ENCODE measurements around the gene FMNL3. TPM values are rescaled to one million over a fixed set of nuclear protein-coding genes. Genes with fewer than 3 reads are reported as not detected.

Gene FMNL3
- total and polyA plus RNA-seq, 2 of the 8 experiments (the other 6 are each of a cell fraction or from before 2014, with no cell fraction given) = 8.6 to 29.0 TPM

DNA sequence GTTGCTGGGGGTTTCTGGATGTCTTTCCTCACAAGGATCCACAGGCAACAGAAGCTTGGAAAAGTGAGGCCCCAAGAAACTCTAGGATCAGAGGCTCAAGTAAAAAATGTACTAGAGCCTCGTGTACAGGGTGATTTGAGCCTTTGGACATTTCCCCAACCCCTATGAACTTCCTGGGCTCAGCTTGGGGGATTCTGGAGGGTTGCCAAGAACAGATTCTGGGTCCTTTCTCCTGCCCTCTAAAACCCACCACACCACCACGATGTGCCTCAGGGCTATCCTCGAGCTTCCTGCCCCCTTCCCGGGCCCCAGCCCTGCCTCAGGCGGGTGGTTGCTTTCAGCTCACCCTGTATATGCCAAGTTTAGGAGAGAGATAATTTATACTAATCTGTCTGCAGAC, 102.3 kb downstream of the FMNL3 start:
- Histone ChIP-seq H2AFZ (ENCODE audit: low read length) (no peak overlapping the region), H3K79me1 (ENCODE audit: low read depth, low read length) (no peaks in the 10 kb centered on the region), H2BK5ac (ENCODE audit: low read depth, low read length) (no peak overlapping the region), H4K8ac (ENCODE audit: extremely low read depth, insufficient read depth, low read length) (no peak overlapping the region), H3K27ac (ENCODE audit: low read depth, low read length) (no peak overlapping the region), H4K91ac (replicated peaks; ENCODE audit: insufficient read length, low read length) (no peak overlapping the region), H3K9ac (replicated peaks in 1 of 4; ENCODE audit: extremely low read depth in 1 of 4, low read depth in 3 of 4, low read length in 3 of 4) (no peak overlapping the region), H3K4ac (replicated peaks; ENCODE audit: insufficient read length, low read depth, low read length) (no peak overlapping the region), H2BK15ac (ENCODE audit: low read length) (no peak overlapping the region), H2BK12ac (ENCODE audit: low read depth, low read length) (no peak overlapping the region), H3K4me1 (replicated peaks in 1 of 4; ENCODE audit: control insufficient read depth in 3 of 4, insufficient read depth in 4 of 4, low read length in 3 of 4) (no peaks in the 10 kb centered on the region), H3K4me3 (ENCODE audit: extremely low read depth in 1 of 4, insufficient read depth in 2 of 4, low read depth in 3 of 4, low read length in 4 of 4) (no peak overlapping the region), H3K36me3 (ENCODE audit: control insufficient read depth in 2 of 4, insufficient read depth in 4 of 4, low read length in 3 of 4) (no peaks in the 10 kb centered on the region), H3K4me2 (ENCODE audit: insufficient read depth in 1 of 2, low read depth in 2 of 2, low read length in 2 of 2) (no peak overlapping the region), H3K23me2 (ENCODE audit: low read depth, low read length) (no peaks in the 10 kb centered on the region), H4K5ac (ENCODE audit: insufficient read length, low read depth, low read length) (no peak overlapping the region), H3K18ac (ENCODE audit: extremely low read depth, low read length) (no peak overlapping the region), H3K56ac (replicated peaks; ENCODE audit: insufficient read length, low read depth, low read length) (no peak overlapping the region), H3K9me3 (ENCODE audit: insufficient read depth in 2 of 2, low read depth in 1 of 2, low read length in 1 of 2) (no peaks in the 10 kb centered on the region), H3K27me3 (replicated peaks in 1 of 4; ENCODE audit: control insufficient read depth in 3 of 4, extremely low read depth in 1 of 4, insufficient read depth in 3 of 4, low read length in 3 of 4) (peaks cover 0 to 4% (median 0%) of the 10 kb centered on the region in 4 experiments; a peak in 3 of 7 replicates), H3K14ac (ENCODE audit: insufficient read length) (no peak overlapping the region), H3K23ac (ENCODE audit: insufficient read length) (no peak overlapping the region), H4K20me1 (replicated peaks in 1 of 2; ENCODE audit: control insufficient read depth in 1 of 2, insufficient read depth in 2 of 2, low read length in 2 of 2) (no peaks in the 10 kb centered on the region), H2AK5ac (ENCODE audit: low read depth, low read length) (no peak overlapping the region), H2BK120ac (replicated peaks; ENCODE audit: low read depth, low read length) (no peak overlapping the region), H3K79me2 (ENCODE audit: control insufficient read depth in 1 of 2, insufficient read depth in 2 of 2, low read length in 2 of 2) (no peaks in the 10 kb centered on the region), H2BK20ac (ENCODE audit: low read length) (no peak overlapping the region)
- WGBS, 2 experiments (ENCODE audit: extremely low coverage in 1 of 2, insufficient coverage in 1 of 2, insufficient read length in 1 of 2, insufficient replicate concordance in 2 of 2, low coverage in 1 of 2, low lambda C conversion rate in 2 of 2, missing lambda C conversion rate in 1 of 2) = 80% methylated on average over 5 of the region's 5 CpGs; no CpG with 5 or more reads in 1 of the 2 experiments
- DNase-seq (ENCODE audit: low read depth in 1 of 2, low spot score in 2 of 2) (peak in 1 of 2 experiments; percentile 29), FAIRE-seq (no peak)
- ChIA-PET POLR2A (ENCODE audit: partially characterized antibody) (interaction anchor here (0.6 to 2.1 kb wide), 3 partner anchors 38 to 273 kb away, joined by 3 to 5 read pairs (median 5); partner anchors contain the start of gene TMBIM6), CTCF (ENCODE audit: partially characterized antibody) (interaction anchor here (0.6 to 3.2 kb wide), 12 partner anchors 10 to 442 kb away, joined by 3 to 15 read pairs (median 4); partner anchors contain the start of gene TMBIM6)
- TF ChIP-seq NANOG (IDR thresholded peaks at IDR 0.05; ENCODE audit: insufficient read depth, low read depth, low read length, poor library complexity, severe bottlenecking) = no peak
- no peak for TF ChIP-seq NRF1 (IDR thresholded peaks at IDR 0.05; ENCODE audit: low read depth, low read length)
- TF ChIP-seq KDM1A (IDR thresholded peaks at IDR 0.05; ENCODE audit: borderline replicate concordance, low read length) = no peak
- no peak for TF ChIP-seq POLR2AphosphoS5 (IDR thresholded peaks at IDR 0.05; ENCODE audit: low read depth, low read length)
- no peak for TF ChIP-seq POLR2A (IDR thresholded peaks at IDR 0.05; ENCODE audit: control extremely low read depth in 1 of 2, low read depth in 2 of 2, low read length in 2 of 2)
- TF ChIP-seq HDAC6 (IDR thresholded peaks at IDR 0.05; ENCODE audit: low read depth, low read length) = no peak
- TF ChIP-seq HDAC2 (IDR thresholded peaks at IDR 0.05; ENCODE audit: borderline replicate concordance in 1 of 2, low read depth in 2 of 2, low read length in 2 of 2) = no peak
- TF ChIP-seq, protein P1, sequence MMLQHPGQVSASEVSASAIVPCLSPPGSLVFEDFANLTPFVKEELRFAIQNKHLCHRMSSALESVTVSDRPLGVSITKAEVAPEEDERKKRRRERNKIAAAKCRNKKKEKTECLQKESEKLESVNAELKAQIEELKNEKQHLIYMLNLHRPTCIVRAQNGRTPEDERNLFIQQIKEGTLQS (IDR thresholded peaks at IDR 0.05; ENCODE audit: insufficient read depth, low read depth, low read length) = no peak
- TF ChIP-seq RFX5 (IDR thresholded peaks at IDR 0.05; ENCODE audit: borderline replicate concordance, low read depth, low read length) = no peak

Data from H1 (cell line).